Kidney (tissue), 14 donors: Measurements from ENCODE around the gene TEX44. TPM values are rescaled to one million over a fixed set of nuclear protein-coding genes. Genes with fewer than 3 reads are reported as not detected.

Source experiments
- DNase-seq, 5 donors: peaks; one replicate each; pipeline ENCODE4 v3.0.0-alpha.2; 2013 to 2020
- FAIRE-seq: peaks from 2 replicates; lab custom pipeline; 2012; peaks lifted over from hg19 to GRCh38; lab: Jason Lieb, UNC
- H3K27ac ChIP-seq, 2 donors: one replicate each; pipeline ENCODE4 v1.7.0; 2013; ENCODE audit warnings: low read depth in 2 of 2, low read length in 2 of 2, inconsistent platforms in 1 of 2
- H3K27me3 ChIP-seq: one replicate; pipeline ENCODE4 v1.7.1; 2013; ENCODE audit warnings: low read length, inconsistent platforms; ENCODE audit not compliant: control insufficient read depth, insufficient read depth
- H3K36me3 ChIP-seq, 3 donors: one replicate each; pipeline versions ENCODE4 v1.7.0 to v1.7.1; 2013; ENCODE audit warnings: low read length in 3 of 3, control low read depth in 1 of 3, inconsistent platforms in 1 of 3; ENCODE audit not compliant: insufficient read depth in 3 of 3, control insufficient read depth in 2 of 3
- H3K4me1 ChIP-seq, 3 donors: one replicate each; pipeline versions ENCODE4 v1.7.0 to v1.7.1; 2013; ENCODE audit warnings: low read length in 3 of 3, inconsistent platforms in 1 of 3, low read depth in 1 of 3; ENCODE audit not compliant: control insufficient read depth in 2 of 3, insufficient read depth in 2 of 3
- H3K4me3 ChIP-seq, 3 donors: one replicate each; pipeline versions ENCODE4 v1.7.0 to v1.8.1; 2013; ENCODE audit warnings: low read length in 3 of 3, control low read depth in 1 of 3, inconsistent platforms in 1 of 3
- H3K9ac ChIP-seq, 3 donors: one replicate each; pipeline versions ENCODE4 v1.7.0 to v1.7.1; 2013; ENCODE audit warnings: low read length in 3 of 3, control low read depth in 1 of 3, inconsistent platforms in 1 of 3
- H3K9me3 ChIP-seq, 3 donors: one replicate each; pipeline versions ENCODE4 v1.7.0 to v1.7.1; 2013; ENCODE audit warnings: low read length in 3 of 3, control low read depth in 1 of 3, inconsistent platforms in 1 of 3; ENCODE audit not compliant: control insufficient read depth in 2 of 3, insufficient read depth in 1 of 3
- intact Hi-C: fragments of 100-400 bp; cut with DNase I; formaldehyde crosslinking; loops from one replicate; pipeline ENCODE4 v1.11.1; 2022
- polyA plus RNA-seq: library from polyadenylated mRNA; stranded (reverse); fragments of 350-450 nt; fragmentation: Illumina TruSeq; extraction: RNeasy Lipid Tissue Mini Kit (QIAGEN cat#74804); gene quantifications from one replicate; pipeline ENCODE4 v1.2.3, GENCODE V29; 2014; ENCODE audit warnings: low read depth, low replicate concordance; ENCODE audit not compliant: insufficient read depth
- total RNA-seq: library from RNA; stranded (reverse); fragmentation: NEBNext Ultra II Directional; extraction: Animal tissue kit (Norgen Biotek cat#: 25700); gene quantifications from one replicate; pipeline ENCODE4 v1.2.1, GENCODE V29; 2021
- TF ChIP-seq, protein P1 (sequence below): IDR thresholded peaks from 3 replicates; pipeline ENCODE4 v1.5.1; 2012; ENCODE audit warnings: mild to moderate bottlenecking, moderate library complexity, borderline replicate concordance; ENCODE audit not compliant: insufficient read depth; ENCODE audit errors: extremely low read depth
- donor health status: control.
- donor health status: control.
- donor health status: control.
- donor health status: control.
- donor health status: control.
- donor health status: DM: yes; HTN: yes; CAD: no.
- donor health status: Normal renal cell carcinoma (clear cell type).

TEX44 gene
- total and polyA plus RNA-seq, 2 donors from 2014 or later = not detected

- TF ChIP-seq, protein P1, sequence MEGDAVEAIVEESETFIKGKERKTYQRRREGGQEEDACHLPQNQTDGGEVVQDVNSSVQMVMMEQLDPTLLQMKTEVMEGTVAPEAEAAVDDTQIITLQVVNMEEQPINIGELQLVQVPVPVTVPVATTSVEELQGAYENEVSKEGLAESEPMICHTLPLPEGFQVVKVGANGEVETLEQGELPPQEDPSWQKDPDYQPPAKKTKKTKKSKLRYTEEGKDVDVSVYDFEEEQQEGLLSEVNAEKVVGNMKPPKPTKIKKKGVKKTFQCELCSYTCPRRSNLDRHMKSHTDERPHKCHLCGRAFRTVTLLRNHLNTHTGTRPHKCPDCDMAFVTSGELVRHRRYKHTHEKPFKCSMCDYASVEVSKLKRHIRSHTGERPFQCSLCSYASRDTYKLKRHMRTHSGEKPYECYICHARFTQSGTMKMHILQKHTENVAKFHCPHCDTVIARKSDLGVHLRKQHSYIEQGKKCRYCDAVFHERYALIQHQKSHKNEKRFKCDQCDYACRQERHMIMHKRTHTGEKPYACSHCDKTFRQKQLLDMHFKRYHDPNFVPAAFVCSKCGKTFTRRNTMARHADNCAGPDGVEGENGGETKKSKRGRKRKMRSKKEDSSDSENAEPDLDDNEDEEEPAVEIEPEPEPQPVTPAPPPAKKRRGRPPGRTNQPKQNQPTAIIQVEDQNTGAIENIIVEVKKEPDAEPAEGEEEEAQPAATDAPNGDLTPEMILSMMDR = no peak
- Histone ChIP-seq H3K4me1 (peaks cover 0 to 3% (median 0%) of the 10 kb centered on the region in 3 donors), H3K4me3 (no peak overlapping the region), H3K36me3 (no peaks in the 10 kb centered on the region), H3K9ac (no peak overlapping the region), H3K27me3 (no peaks in the 10 kb centered on the region), H3K27ac (no peak overlapping the region), H3K9me3 (no peaks in the 10 kb centered on the region)
- intact Hi-C loops = no loop called here
- DNase-seq (no peak), FAIRE-seq (no peak)
These were observed 42.5 kb downstream of the TEX44 start for GRCh38 chr2:231634951-231635875.

DNA sequence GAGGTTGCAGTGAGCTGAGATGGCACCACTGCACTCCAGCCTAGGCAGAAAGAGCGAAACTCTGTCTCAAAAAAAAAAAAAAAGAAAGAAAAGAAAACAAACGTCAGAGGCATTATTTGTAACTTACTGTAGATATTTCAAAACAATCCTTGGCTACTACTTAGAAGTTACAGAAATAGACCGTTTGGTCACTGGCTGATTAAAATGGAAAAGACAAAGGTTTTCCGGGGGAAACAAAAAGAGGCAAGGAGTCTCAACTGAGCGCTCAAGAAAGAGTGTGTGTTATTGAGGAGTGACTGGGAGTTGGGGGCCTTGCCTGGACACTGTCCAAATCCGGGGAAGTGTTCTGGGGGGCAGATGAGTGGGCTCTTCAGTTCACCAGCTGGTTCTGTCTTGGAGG lies 47.6 kb downstream of the TEX44 start:
- H3K27ac ChIP-seq = peak overlapping the region; percentile 79 to 84
- H3K27me3 ChIP-seq = no peaks in the 10 kb centered on the region
- DNase-seq = peak in 1 of 5 donors; percentile 41
- H3K4me3 ChIP-seq = no peak overlapping the region
- intact Hi-C loops = no loop called here
- no peaks in the 10 kb centered on the region for H3K9me3 ChIP-seq
- TF ChIP-seq, protein P1 = no peak
- no peak for FAIRE-seq
- H3K9ac ChIP-seq = peak overlapping the region in 1 of 3 donors; percentile 9
- no peaks in the 10 kb centered on the region for H3K36me3 ChIP-seq
- peaks cover 0 to 31% (median 29%) of the 10 kb centered on the region in 3 donors for H3K4me1 ChIP-seq

DNA sequence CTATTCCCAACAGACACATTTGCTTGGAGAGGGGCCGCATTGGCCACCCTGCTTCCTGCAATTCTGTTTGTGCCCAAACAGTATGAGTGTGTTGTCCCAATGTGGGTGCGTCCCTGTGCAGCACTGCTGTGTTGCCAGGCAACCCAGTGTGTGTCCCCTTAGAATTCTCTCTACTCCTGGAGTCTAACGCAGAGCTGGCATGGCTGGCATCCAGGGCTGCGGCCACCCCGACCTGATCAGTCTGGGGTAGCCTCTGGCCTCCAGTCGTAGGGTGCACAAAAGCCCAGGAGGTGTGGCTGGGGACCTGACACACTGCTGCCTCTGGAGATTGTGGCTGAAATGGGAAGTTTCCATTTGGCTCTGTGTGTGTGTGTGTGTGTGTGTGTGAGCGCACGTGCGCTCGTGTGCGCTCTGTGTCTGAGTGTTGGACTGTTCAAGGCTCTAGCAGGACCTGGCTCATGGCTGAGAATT lies 48.0 kb downstream of the TEX44 start:
- Histone ChIP-seq H3K4me1 (peaks cover 0 to 33% (median 29%) of the 10 kb centered on the region in 3 donors), H3K4me3 (no peak overlapping the region), H3K36me3 (no peaks in the 10 kb centered on the region), H3K9ac (peak overlapping the region in 1 of 3 donors; percentile 9), H3K27ac (peak overlapping the region; percentile 79 to 84), H3K27me3 (no peaks in the 10 kb centered on the region), H3K9me3 (no peaks in the 10 kb centered on the region)
- TF ChIP-seq, protein P1 = no peak
- FAIRE-seq (no peak), DNase-seq (peak in 4 of 5 donors; percentile 33 to 89 (median 52))
- intact Hi-C loops = no loop called here
